A549 (cell line): ENCODE measurements around the gene GRID1.

Experiments used
- BHLHE40 ChIP-seq: IDR thresholded peaks from 2 replicates; pipeline ENCODE4 v1.6.1; 2012; ENCODE audit warnings: low read depth, low read length, inconsistent platforms
- CTCF ChIP-seq: fragments of >200 bp; sonication (Bioruptor Twin); formaldehyde crosslinking; IDR thresholded peaks from 3 replicates; pipeline ENCODE4 v1.5.1; 2016
- MAFK ChIP-seq: fragments of 450-650 bp; IDR thresholded peaks from 2 replicates; pipeline ENCODE4 v1.6.1; 2014; ENCODE audit not compliant: partially characterized antibody
- PBX3 ChIP-seq: IDR thresholded peaks from 2 replicates; pipeline ENCODE4 v1.6.1; 2012
- POLR2A ChIP-seq: IDR thresholded peaks from 2 replicates; pipeline ENCODE4 v1.6.1; 2012; ENCODE audit warnings: mild to moderate bottlenecking, low read length
- REST ChIP-seq: fragments of 200-600 bp; sonication (generic); IDR thresholded peaks from 2 replicates; pipeline ENCODE4 v1.6.1; 2016; ENCODE audit warnings: antibody characterized with exemption, mild to moderate bottlenecking, moderate library complexity
- RFX5 ChIP-seq: fragments of 450-650 bp; IDR thresholded peaks from 2 replicates; pipeline ENCODE4 v1.7.1; 2014; ENCODE audit warnings: antibody characterized with exemption, mild to moderate bottlenecking, moderate library complexity
- ZFP36 ChIP-seq: fragments of 450-650 bp; IDR thresholded peaks from 2 replicates; pipeline ENCODE4 v1.6.1; 2014; ENCODE audit warnings: borderline replicate concordance; ENCODE audit not compliant: partially characterized antibody

- TF ChIP-seq REST (no peak), CTCF (no peak), POLR2A (no peak), RFX5 (no peak), BHLHE40 (no peak), ZFP36 (no peak), MAFK (no peak), PBX3 (no peak)
Measured at GRCh38 chr10:86149257-86149656, 217.3 kb downstream of the GRID1 start.
